Astrocyte (in vitro differentiated cells and primary cell): Measurements from ENCODE around the gene PHF21B.

Experiments
- EZH2 ChIP-seq: IDR thresholded peaks from 2 replicates; pipeline ENCODE4 v1.6.1; 2012; ENCODE audit warnings: mild to moderate bottlenecking, low read length, inconsistent platforms; ENCODE audit not compliant: insufficient read depth
- TF ChIP-seq, protein P1 (sequence below): IDR thresholded peaks from 2 replicates; pipeline ENCODE4 v1.5.1; 2011; ENCODE audit warnings: low read depth, mild to moderate bottlenecking, inconsistent platforms, low read length, moderate library complexity; ENCODE audit not compliant: insufficient read depth

DNA sequence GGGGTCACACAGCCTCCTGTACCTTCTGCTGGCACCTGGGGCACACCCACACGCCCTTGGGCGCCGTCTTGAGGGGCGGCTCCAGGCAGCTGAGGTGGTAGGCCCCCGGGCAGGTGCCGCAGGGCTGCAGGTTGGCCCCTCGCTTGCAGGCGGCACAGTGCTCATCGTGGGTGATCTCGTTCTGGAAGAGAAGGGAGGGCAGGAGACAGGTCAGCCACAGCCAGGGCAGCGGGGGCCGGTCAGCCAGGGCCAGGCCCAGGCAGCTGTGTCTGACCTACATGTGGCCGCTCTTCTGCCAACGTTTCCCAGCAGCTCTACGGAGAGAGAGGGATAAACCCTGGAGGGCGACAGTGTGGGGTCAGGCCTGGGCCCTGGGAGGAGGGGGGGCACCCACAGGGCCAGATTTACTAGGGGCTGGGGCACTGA is 121.9 kb downstream of the PHF21B start:
- TF ChIP-seq, protein P1, sequence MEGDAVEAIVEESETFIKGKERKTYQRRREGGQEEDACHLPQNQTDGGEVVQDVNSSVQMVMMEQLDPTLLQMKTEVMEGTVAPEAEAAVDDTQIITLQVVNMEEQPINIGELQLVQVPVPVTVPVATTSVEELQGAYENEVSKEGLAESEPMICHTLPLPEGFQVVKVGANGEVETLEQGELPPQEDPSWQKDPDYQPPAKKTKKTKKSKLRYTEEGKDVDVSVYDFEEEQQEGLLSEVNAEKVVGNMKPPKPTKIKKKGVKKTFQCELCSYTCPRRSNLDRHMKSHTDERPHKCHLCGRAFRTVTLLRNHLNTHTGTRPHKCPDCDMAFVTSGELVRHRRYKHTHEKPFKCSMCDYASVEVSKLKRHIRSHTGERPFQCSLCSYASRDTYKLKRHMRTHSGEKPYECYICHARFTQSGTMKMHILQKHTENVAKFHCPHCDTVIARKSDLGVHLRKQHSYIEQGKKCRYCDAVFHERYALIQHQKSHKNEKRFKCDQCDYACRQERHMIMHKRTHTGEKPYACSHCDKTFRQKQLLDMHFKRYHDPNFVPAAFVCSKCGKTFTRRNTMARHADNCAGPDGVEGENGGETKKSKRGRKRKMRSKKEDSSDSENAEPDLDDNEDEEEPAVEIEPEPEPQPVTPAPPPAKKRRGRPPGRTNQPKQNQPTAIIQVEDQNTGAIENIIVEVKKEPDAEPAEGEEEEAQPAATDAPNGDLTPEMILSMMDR, result no peak
- no peak for TF ChIP-seq EZH2
